ENCODE data around the gene FAM156A. TPM values are rescaled to one million over a fixed set of nuclear protein-coding genes. Genes with fewer than 3 reads are reported as not detected.
"Not testable (repeated sequence)": the region's sequence is repeated elsewhere in the genome, so short reads cannot be mapped to it uniquely, and the experiment has no call there.

The FAM156A gene, protein sequence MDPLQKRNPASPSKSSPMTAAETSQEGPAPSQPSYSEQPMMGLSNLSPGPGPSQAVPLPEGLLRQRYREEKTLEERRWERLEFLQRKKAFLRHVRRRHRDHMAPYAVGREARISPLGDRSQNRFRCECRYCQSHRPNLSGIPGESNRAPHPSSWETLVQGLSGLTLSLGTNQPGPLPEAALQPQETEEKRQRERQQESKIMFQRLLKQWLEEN
- 10 to 100 TPM; 23.9 to 44.3 (median 27.6) TPM for polyA plus RNA-seq (ENCODE audit: insufficient read length in 3 of 3)
- long read RNA-seq, donor 1, partial matches to known transcripts = 0 of 1 reads
- long read RNA-seq, donor 1, other reads (novel, unspliced or antisense) = 0 of 1 reads
- long read RNA-seq, donor 2, partial matches to known transcripts = 0 of 1 reads
- long read RNA-seq, donor 2, other reads (novel, unspliced or antisense) = 0 of 1 reads
- long read RNA-seq, donor 3, partial matches to known transcripts = 0 of 4 reads
- long read RNA-seq, donor 3, other reads (novel, unspliced or antisense) = 0 of 4 reads
- long read RNA-seq, donor 4, partial matches to known transcripts = 0 of 10 reads
- long read RNA-seq, donor 4, other reads (novel, unspliced or antisense) = 0 of 10 reads
- long read RNA-seq, donor 5, transcript FAM156A-215 (4 exons, 644 nt) = minor isoform, 5 of 16 reads
- long read RNA-seq, donor 5, transcript FAM156A-221 (3 exons, 3,757 nt) = major isoform, 6 of 16 reads
- long read RNA-seq, donor 5, partial matches to known transcripts = 5 of 16 reads
- long read RNA-seq, donor 5, other reads (novel, unspliced or antisense) = 0 of 16 reads
- long read RNA-seq, donor 6, partial matches to known transcripts = 5 of 8 reads
- long read RNA-seq, donor 6, other reads (novel, unspliced or antisense) = 0 of 8 reads
- long read RNA-seq, donor 7, partial matches to known transcripts = 0 of 6 reads
- long read RNA-seq, donor 7, other reads (novel, unspliced or antisense) = 0 of 6 reads
- long read RNA-seq, donor 8, partial matches to known transcripts = 0 of 8 reads
- long read RNA-seq, donor 8, other reads (novel, unspliced or antisense) = 0 of 8 reads
- long read RNA-seq, donor 9, partial matches to known transcripts = 0 of 5 reads
- long read RNA-seq, donor 9, other reads (novel, unspliced or antisense) = 0 of 5 reads
- long read RNA-seq, donor 10, partial matches to known transcripts = 0 of 3 reads
- long read RNA-seq, donor 10, other reads (novel, unspliced or antisense) = 0 of 3 reads
- long read RNA-seq, donor 11, partial matches to known transcripts = 0 of 1 reads
- long read RNA-seq, donor 11, other reads (novel, unspliced or antisense) = 0 of 1 reads
- long read RNA-seq, donor 12, partial matches to known transcripts = 0 of 2 reads
- long read RNA-seq, donor 12, other reads (novel, unspliced or antisense) = 0 of 2 reads
- long read RNA-seq, donor 13, partial matches to known transcripts = 0 of 6 reads
- long read RNA-seq, donor 13, other reads (novel, unspliced or antisense) = 0 of 6 reads
- long read RNA-seq, donor 14, partial matches to known transcripts = 0 of 5 reads
- long read RNA-seq, donor 14, other reads (novel, unspliced or antisense) = 0 of 5 reads
- long read RNA-seq, donor 15, partial matches to known transcripts = 0 of 3 reads
- long read RNA-seq, donor 15, other reads (novel, unspliced or antisense) = 0 of 3 reads
- long read RNA-seq, donor 16, transcript FAM156A-221 (3 exons, 3,757 nt) = major isoform, 18 of 34 reads
- long read RNA-seq, donor 16, partial matches to known transcripts = 7 of 34 reads
- long read RNA-seq, donor 16, other reads (novel, unspliced or antisense) = 0 of 34 reads

DNA sequence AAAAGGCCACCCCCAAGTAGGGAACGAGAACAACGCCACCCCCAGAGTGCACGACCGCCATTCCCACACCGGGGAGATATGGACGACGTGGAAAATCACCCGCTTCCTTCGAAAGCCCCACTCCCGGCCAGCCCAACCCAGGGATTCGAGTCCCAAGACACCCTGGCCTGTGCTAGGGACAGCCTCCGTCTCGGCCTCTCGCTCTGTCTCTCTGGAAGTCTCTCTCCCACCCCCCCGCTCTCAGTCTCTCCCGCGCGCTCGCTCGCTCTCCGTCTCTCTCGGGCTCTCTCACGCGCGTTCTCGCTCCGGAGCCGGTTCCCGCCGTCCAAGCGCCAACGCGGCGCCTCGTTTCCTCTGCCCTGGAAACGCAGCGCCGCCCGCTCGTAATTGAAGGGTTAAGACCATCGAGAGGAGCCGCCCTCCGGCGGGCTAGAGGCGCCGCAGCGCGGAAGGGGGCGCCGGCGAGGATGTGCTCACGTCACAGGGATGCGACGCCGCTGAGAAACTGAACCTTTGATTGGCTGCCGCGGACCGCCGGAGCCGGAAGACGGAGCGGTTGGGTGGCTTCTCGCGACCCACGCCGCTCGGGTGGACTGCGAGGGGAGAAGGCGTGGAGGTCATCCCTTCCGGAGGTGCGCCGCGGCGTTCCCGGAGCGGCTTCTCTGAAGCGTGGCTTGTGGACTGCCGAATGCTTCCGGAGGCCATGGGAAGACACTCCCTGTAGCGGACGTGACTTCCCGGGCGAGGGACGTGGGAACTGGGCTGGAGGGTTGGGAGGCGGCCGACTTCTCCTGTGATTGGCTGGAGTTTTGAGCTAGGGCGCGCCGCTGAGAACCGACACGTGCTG lies at the start of gene FAM156A:
Gene FAM156A (minus strand): TSS at position 406 of the 847 bp plus-strand sequence. CDS start 9,930 bp downstream, outside the sequence.
- not testable (repeated sequence) for DNase-seq (ENCODE audit: extremely low read depth in 1 of 11, low read depth in 9 of 11, low spot score in 4 of 11)

DNA sequence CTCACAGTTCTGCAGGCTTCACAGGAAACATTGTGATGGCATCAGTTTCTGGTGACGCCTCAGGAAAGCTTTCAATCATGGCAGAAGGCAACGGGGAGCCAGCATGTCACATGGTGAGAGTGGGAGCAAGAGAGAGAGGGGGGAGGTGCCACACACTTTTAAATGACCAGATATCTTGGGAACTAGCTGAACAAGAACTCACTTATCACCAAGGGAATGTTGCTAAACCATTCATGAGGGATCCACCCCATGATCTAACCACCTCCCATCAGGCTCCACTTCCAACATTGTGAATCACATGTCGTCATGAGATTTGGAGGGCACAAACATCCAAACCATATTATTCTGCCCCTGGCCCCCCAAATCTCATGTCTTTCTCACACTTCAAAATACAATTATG lies 47.0 kb upstream of the FAM156A start:
- no peak for DNase-seq (ENCODE audit: extremely low read depth in 1 of 11, low read depth in 9 of 11, low spot score in 4 of 11)

DNA sequence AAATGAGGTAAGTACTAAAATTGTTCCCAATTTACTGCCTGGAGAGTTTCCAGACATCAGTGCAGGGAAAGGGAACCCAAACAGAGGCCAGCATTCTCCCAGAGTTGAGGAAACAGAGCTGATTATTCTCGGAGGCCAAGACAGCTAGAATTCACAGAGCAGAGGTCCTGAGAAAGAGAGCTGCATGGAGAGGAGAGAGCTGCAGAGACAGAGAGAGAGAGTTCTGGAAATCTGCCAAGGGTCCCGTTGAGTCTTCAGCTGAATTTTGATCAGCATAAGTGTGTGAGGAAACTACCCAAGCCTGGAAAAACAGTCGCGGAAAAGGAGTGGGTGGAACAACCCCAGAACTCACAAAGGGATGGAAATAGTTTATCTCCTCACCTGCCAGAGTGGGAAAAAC lies 46.5 kb upstream of the FAM156A start:
- DNase-seq (ENCODE audit: extremely low read depth in 1 of 11, low read depth in 9 of 11, low spot score in 4 of 11) = no peak

- DNase-seq (ENCODE audit: extremely low read depth in 1 of 11, low read depth in 9 of 11, low spot score in 4 of 11) = no peak
Observed at GRCh38 chrX:53004038-53004437, 45.7 kb upstream of the FAM156A start.

GRCh38 chrX:53003111-53003510 lies 44.8 kb upstream of the FAM156A start:
- DNase-seq (ENCODE audit: extremely low read depth in 1 of 11, low read depth in 9 of 11, low spot score in 4 of 11) = no peak

DNA sequence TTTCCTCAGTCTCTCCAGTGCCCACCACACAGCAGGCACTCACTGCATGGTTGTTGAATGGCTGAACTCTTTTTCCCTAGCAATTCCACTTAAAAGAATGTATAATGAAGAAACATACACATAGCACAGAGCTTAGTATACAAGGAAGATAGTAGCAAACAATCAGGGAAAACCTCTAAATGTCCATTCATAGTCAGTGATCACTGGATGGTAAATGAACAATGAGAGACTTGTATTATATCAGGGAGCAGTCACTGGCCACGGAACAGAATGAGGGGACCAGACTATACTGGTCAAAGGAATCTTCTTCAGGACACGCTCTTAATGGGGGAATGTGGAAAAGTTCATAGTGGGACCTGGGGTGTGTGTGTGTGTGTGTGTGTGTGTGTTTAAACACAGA lies 43.6 kb upstream of the FAM156A start:
- no peak for DNase-seq (ENCODE audit: extremely low read depth in 1 of 11, low read depth in 9 of 11, low spot score in 4 of 11)

DNA sequence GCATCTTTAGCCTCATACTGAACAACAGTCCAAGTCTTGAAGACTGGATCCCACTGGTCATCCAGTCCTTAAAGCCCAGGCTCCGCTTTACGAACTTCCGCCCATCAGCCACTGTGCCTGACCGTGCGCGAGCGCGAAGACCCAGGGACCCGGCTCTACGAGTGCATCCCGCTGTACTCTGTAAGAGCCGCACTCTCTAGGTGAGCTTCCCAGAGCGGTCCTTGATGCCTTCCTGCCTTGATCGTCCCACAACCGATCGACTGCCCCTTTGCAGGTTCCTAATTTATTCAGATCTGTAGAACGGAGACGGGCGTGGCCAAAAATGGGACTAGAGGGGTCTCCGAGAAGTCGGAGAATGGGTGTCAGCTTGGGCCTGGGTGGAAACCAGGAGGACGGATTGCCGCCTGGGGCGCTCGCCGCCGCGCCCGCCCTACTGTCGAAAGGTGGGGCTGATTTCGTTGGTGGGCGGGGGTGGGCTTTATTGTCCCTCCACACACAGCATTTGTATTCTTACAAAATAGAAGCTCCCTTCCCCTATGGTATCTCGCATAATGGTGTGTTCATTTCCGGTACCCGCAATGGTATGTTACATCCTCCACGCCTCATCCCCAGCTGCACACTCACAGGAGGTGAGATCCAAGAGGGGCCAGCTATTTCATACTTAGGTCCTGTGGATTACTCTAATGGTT lies 42.3 kb upstream of the FAM156A start:
- DNase-seq (ENCODE audit: extremely low read depth in 1 of 11, low read depth in 9 of 11, low spot score in 4 of 11) = no peak

GRCh38 chrX:52995987-52996331 lies 37.6 kb upstream of the FAM156A start:
- DNase-seq (ENCODE audit: extremely low read depth in 1 of 11, low read depth in 9 of 11, low spot score in 4 of 11) = no peak

- peak; percentile 76 to 92 (median 84) for DNase-seq (ENCODE audit: extremely low read depth in 1 of 11, low read depth in 9 of 11, low spot score in 4 of 11)
Observed at GRCh38 chrX:52995135-52995986, 37.0 kb upstream of the FAM156A start.

GRCh38 chrX:52990848-52991247 lies 32.5 kb upstream of the FAM156A start:
- no peak for DNase-seq (ENCODE audit: extremely low read depth in 1 of 11, low read depth in 9 of 11, low spot score in 4 of 11)

GRCh38 chrX:52990011-52990631 lies 31.8 kb upstream of the FAM156A start:
- DNase-seq (ENCODE audit: extremely low read depth in 1 of 11, low read depth in 9 of 11, low spot score in 4 of 11) = peak in 4 of 11 donors; percentile 4 to 28 (median 21)

GRCh38 chrX:52988985-52989917 lies 30.9 kb upstream of the FAM156A start:
- no peak for DNase-seq (ENCODE audit: extremely low read depth in 1 of 11, low read depth in 9 of 11, low spot score in 4 of 11)

GRCh38 chrX:52983321-52984000 lies 25.1 kb upstream of the FAM156A start:
- DNase-seq (ENCODE audit: extremely low read depth in 1 of 11, low read depth in 9 of 11, low spot score in 4 of 11) = no peak

- no peak for DNase-seq (ENCODE audit: extremely low read depth in 1 of 11, low read depth in 9 of 11, low spot score in 4 of 11)
Observed at GRCh38 chrX:52979993-52980392, 21.7 kb upstream of the FAM156A start.
